NCI-H69 (cell line): Measurements from ENCODE around the gene MBNL3.
A peak's percentile ranks its signal among the peaks of the same experiment; 100 is the strongest.

Source experiments
- DNase-seq: peaks from one replicate; lab custom pipeline; 2025; lab: John Stamatoyannopoulos, UW

Gene MBNL3, protein sequence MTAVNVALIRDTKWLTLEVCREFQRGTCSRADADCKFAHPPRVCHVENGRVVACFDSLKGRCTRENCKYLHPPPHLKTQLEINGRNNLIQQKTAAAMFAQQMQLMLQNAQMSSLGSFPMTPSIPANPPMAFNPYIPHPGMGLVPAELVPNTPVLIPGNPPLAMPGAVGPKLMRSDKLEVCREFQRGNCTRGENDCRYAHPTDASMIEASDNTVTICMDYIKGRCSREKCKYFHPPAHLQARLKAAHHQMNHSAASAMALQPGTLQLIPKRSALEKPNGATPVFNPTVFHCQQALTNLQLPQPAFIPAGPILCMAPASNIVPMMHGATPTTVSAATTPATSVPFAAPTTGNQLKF

DNA sequence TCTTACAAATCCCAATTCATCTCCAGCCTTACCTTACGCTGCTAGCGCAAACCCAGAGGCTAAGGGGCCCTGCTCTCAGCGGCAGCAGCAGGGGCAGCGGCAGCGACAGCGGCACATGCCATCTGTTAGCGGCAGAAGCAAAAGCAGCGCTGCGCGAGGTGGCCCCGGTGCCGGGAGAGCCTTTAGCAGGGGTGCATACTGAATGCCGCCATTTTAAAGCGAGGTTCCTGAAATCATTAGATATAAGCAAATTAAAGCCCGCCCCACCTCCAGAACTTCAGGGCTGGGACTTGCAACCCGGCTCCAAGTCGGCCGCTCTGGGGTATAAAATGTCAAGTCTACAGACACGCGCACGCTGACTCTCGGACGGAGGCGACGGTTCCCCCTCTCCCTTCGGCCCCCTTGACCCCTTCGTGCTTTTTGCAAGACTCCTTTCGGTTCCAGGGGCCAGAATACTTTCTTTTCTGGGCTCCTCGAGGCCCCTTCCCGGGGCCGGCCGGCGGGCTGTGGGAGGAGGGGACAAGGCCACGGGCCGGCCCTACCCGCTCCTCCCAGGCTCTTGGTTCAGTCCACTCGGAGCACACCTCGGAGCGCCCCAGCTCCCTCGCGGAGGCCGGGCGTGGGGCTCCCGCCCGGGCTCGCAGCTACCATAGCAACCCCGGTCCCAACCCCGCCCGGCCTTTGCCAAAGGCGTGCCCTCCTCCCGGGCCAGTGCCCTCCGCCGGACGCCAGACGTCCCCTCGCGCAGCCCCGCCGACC, at the start of gene MBNL3:
MBNL3 (minus strand) TSS at position 220 of the 759 bp plus-strand sequence. CDS start 49,427 bp downstream, outside the sequence.
- DNase-seq, result peak; percentile 58

DNA sequence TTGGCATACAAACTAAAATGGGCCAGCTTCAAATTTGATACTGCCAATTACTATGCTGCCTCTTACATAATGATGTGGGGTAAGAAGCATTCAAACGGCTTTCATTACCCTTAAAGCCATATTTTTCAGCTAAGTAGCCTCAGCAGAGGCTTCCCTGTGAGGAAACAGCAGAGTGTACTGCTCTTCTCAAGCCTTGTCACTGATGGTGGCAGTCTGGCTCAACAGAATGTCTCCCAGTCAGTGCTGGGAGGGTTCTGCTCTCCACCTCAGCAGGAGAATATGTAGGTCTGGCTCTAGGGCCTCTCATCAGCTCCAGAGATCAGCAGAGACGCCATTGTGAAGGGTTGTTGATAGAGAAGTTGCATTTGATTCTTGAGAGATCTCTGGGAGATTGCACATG, 44.6 kb upstream of the MBNL3 start:
- no peak for DNase-seq

- DNase-seq, result no peak
Observed at GRCh38 chrX:132532913-132533312, 44.1 kb upstream of the MBNL3 start.

DNA sequence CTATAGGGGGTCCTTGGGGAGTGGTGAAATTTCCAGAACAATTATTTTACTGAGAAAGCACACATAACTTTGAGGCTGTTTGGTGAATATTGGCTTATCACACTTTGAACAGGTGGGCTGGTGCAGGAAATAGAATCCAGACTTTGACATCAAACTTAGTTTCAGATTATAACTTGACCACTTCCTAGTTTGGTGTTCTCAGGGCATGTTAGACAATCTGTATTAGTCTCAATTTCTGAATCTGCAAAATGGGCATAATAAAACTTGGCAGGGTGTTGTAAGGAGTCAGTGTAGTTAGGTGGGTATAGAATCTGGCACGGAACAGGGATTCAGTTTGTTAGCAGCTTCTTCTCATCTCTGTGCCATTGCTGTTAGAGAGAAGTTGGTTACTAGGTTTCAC, 43.3 kb upstream of the MBNL3 start:
- no peak for DNase-seq

DNA sequence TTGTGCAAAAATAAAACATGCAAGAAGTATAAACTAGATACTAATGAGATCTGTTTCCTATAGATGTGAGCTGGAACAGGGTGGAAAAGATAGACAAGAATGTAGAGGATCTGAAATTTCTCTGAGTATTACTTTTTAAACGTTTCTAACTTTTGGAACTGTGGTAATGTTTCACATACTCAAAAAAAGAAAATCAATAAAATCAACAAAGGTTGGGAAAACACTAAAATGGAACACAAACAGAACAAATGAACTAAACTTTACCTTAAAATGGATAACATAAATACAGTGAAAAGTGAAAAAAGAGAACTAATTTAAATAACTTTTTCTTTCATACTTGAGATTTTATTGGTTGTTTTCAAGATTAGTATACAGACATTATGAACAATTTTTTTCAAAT, 32.0 kb upstream of the MBNL3 start:
- no peak for DNase-seq

- no peak for DNase-seq
Observed at GRCh38 chrX:132520213-132520612, 31.4 kb upstream of the MBNL3 start.

DNA sequence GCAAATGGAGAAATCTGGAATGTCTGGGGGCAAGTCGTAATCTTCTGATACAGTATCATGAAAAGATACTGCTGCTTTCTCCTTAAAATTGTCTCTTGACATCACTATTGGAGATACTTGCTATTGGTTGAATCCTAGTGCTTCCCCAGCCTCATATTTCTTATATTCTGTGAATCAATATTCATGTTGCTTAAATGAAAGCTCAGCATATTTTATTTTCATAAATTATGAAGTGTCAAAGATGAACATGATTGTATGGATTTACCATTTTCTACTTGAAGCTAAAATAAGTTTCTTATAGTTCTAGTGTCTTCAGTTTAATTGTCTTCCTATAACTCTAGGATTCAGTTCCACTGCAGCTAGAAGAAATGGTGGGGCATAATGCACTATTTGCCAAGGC, 29.6 kb upstream of the MBNL3 start:
- DNase-seq, result no peak

- DNase-seq, result peak; percentile 7
Observed at GRCh38 chrX:132508834-132509233, 20.0 kb upstream of the MBNL3 start.

- DNase-seq, result no peak
Observed at GRCh38 chrX:132505116-132505515, 16.3 kb upstream of the MBNL3 start.

DNA sequence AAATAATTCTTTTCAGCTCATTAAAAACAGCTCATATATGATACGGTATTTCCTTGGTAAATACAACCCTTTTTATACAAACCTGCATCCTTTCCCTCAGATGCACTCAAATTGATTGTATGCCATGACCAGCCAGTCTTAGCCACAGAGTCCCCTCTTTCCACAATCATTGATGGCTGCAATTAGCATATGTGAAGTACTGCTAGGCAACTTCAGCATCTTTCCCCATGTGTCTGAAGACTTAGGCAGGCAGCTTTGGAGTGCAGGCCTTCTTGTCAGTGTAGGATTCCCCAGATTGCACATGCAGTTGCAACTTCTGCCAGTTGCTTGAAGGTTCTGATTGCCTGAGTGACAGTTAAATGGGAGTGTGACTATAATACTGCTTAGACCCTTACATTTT, 15.6 kb upstream of the MBNL3 start:
- DNase-seq, result no peak

GRCh38 chrX:132501606-132502005, 12.8 kb upstream of the MBNL3 start:
- no peak for DNase-seq

DNA sequence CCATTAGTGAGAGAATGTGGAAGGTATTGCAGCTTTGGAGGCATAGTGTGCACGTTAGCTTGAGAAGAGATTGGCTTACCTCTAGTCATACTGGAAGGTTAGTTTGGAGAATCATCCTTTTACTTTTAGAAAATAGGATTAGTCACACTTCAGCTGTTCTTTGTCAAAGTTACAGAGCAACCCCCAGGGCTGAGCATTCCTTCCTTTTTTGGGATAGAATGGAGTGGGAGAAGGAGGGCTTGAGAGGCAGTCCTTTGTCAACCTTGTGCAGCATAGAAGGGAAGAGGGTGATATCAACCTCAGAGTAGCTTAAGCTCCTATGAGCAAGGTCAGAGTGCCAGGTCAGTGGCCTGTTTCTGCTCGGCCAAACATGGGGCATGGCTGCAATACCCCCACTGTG, 8.6 kb upstream of the MBNL3 start:
- DNase-seq, result no peak

- DNase-seq, result no peak
Observed at GRCh38 chrX:132493095-132493494, 4.3 kb upstream of the MBNL3 start.

GRCh38 chrX:132491191-132491590, 2.4 kb upstream of the MBNL3 start:
- DNase-seq, result no peak

- DNase-seq, result peak; percentile 65
Observed at GRCh38 chrX:132489578-132490419, 961 bp upstream of the MBNL3 start.

- peak; percentile 16 for DNase-seq
Observed at GRCh38 chrX:132488180-132488705, 595 bp downstream of the MBNL3 start.

DNA sequence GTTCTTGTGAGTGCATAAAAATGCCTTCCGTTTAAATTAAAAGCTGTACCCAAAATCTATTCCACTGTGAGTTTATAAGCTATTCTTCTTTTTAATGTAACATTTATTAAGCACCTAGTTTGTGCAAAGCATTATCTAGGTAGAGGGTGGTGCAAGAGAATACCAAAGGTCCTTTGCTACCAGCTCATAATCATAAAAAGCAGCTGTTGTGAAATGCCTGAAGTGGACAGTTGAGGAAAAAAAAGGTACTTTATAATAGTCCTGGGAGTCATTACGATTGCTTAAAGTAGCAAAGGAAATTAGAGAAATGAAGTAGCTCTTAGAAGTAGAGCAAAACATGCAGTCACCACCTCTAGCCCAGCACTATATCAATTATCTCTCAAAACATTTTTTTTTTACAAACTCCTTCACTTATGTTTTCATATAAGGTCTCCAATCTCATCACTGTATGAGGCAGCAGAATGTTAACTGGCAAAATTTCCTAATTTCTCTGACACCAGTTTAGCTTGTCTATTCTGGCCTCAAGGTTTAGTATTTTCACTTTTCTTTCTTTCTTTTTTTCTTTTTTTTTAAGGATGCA, 2.1 kb downstream of the MBNL3 start:
- DNase-seq, result no peak

GRCh38 chrX:132483951-132484350, 4.9 kb downstream of the MBNL3 start:
- DNase-seq, result no peak

DNA sequence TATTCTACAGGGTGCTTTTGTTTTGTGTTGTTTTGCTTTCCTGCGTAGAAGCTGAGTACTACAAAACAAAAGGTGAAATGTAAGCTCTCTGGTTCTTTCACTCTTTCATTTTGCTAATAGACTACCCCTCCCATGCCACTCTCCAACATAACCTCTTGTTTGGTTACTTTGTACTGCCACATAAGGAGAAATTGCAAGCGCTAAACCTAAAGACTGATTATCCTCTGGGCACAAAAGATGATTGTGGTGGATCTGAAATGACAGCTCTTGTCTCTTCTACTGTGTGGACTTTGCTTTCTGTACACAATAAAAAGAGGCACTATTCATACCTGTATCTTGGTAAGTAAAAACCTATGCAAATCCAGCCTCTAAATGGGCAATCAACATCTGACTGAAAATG, 5.3 kb downstream of the MBNL3 start:
- DNase-seq, result peak; percentile 7

DNA sequence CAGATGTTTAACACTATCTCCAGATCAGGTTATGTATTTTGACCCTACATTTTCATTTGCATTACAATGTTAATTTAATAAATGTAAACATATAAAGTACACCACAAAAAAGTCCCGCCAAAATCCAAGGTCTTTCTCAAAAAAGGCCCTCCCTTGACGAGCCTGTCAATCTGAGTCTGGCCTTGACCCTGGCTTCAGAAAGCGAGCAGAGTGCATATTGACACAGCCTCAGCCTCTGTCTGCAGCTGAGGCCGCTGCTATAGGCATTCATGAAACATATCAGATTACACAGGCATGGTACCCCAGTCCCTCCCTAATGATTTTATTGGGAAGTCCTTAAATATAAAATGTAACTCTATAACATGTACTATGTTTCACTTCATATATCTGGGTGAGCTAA, 6.2 kb downstream of the MBNL3 start:
- DNase-seq, result peak; percentile 1

DNA sequence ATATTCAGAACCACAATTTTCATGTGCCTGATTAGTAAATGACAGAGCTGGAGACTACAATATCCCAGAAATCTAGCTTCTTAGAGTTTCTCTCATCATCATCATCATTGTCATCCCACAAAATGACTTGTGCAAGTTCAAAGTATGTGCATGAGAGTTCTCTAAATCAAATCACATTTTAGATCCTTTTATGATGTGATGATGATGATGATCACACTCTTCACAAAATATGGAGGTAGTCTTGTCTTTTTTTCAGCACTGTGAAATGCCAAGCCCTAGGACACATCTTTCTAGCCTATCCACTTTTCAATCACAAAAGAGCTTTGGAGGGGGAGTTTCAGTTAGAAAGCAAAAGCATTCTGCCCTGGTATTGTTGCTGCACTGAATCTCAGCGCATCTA, 7.4 kb downstream of the MBNL3 start:
- no peak for DNase-seq
